Measurements from ENCODE around the gene NPAS2. TPM values are rescaled to one million over a fixed set of nuclear protein-coding genes. Genes with fewer than 3 reads are reported as not detected.
A peak's percentile ranks its signal among the peaks of the same experiment; 100 is the strongest.

The NPAS2 gene
- polyA plus RNA-seq, 1 of the 3 experiments (the other 2 are of a cell fraction) = 58.5 TPM

DNA sequence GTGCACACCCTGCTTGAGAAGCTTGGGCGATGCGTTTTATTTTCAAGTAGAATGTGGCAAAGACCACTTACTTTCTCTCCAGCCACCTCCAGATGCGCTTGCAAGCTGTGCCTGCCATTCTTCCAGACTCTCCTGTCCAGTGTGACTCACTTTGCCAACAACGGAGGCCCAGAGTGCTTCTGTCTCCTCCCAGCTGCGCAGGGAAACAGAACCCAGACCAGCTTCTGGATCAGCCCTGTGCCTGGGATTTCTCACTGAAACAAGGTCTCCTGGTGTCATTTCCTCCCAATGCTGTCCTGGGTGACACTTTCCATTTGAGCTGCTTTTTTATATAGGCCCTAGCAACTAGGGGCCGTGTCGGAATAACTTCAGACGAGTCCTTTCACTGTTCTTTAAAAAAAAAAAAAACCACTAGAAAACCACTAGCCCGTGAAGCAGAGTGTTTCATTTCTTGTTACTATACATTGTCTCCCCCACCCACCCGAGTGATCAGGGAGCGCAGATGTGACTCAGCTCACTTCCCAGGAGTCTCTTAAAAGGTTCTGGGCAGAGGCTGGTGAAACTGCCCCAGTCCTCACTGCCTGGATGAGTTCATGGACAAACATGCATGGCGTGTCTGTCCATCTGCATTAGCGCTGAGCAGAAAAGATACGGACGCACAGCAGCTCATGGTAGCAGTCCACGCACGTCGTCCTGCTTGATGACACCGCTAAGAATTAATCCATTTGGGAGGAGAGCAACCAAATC lies 156.9 kb downstream of the NPAS2 start:
- H3K4me3 ChIP-seq (ENCODE audit: low read depth in 2 of 2, low read length in 1 of 2) = peak overlapping the region in 1 of 2 experiments; percentile 11; a peak in 1 of 4 replicates
- peaks cover 19 to 52% of the 10 kb centered on the region in 2 experiments for H3K36me3 ChIP-seq (replicated peaks in 1 of 2; ENCODE audit: control insufficient read depth in 1 of 2, insufficient read depth in 2 of 2, low read length in 1 of 2)
- H3K4me1 ChIP-seq (ENCODE audit: control insufficient read depth in 1 of 2, insufficient read depth in 2 of 2, low read depth in 1 of 2, low read length in 1 of 2) = peaks cover 0 to 12% of the 10 kb centered on the region in 2 experiments; a peak in 1 of 4 replicates
- H3K4me2 ChIP-seq = peak overlapping the region; percentile 72
- H3K27me3 ChIP-seq (ENCODE audit: insufficient read depth) = no peaks in the 10 kb centered on the region
- 38% methylated on average over 19 of the region's 19 CpGs for WGBS (ENCODE audit: low lambda C conversion rate)
- no peaks in the 10 kb centered on the region for H3K9me3 ChIP-seq
- peaks cover 11% of the 10 kb centered on the region for H3F3A ChIP-seq (replicated peaks; ENCODE audit: insufficient read depth)
- H4K20me1 ChIP-seq (ENCODE audit: insufficient read depth) = no peaks in the 10 kb centered on the region
- POLR2A ChIA-PET = interaction anchor here (1.1 kb wide), 1 partner anchor 25 kb away, joined by 3 read pairs; the partner anchor contains the start of gene RPL31
- H3K9me2 ChIP-seq = no peaks in the 10 kb centered on the region
- no peaks in the 10 kb centered on the region for H3K79me2 ChIP-seq (ENCODE audit: insufficient read depth)
- H3K9ac ChIP-seq = peak overlapping the region; percentile 40; the same call in 1 of the 2 replicates
- CTCF ChIA-PET = interaction anchor here (0.7 to 1.3 kb wide), 4 partner anchors 8 to 366 kb away, joined by 3 to 4 read pairs (median 4); no protein-coding TSS in a partner anchor
- TF ChIP-seq FOSL2 (IDR thresholded peaks at IDR 0.05; ENCODE audit: borderline replicate concordance, low read depth) = peak; percentile 64; the same call in 1 of the 2 replicates
- no peak for TF ChIP-seq EP300 (IDR thresholded peaks at IDR 0.05; ENCODE audit: borderline replicate concordance in 1 of 2, low read depth in 1 of 2, low read length in 1 of 2)
- peak; percentile 35 for TF ChIP-seq JUND (IDR thresholded peaks at IDR 0.05)
- TF ChIP-seq YY1 (IDR thresholded peaks at IDR 0.05; ENCODE audit: low read depth) = no peak
- no peak for TF ChIP-seq SMC3 (IDR thresholded peaks at IDR 0.05; ENCODE audit: low read depth, low read length)
- no peak for TF ChIP-seq RCOR1 (IDR thresholded peaks at IDR 0.05; ENCODE audit: low read length)
- TF ChIP-seq, protein P1, sequence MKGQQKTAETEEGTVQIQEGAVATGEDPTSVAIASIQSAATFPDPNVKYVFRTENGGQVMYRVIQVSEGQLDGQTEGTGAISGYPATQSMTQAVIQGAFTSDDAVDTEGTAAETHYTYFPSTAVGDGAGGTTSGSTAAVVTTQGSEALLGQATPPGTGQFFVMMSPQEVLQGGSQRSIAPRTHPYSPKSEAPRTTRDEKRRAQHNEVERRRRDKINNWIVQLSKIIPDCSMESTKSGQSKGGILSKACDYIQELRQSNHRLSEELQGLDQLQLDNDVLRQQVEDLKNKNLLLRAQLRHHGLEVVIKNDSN (IDR thresholded peaks at IDR 0.05; ENCODE audit: borderline replicate concordance, low read depth) = no peak
- TF ChIP-seq, protein P2, sequence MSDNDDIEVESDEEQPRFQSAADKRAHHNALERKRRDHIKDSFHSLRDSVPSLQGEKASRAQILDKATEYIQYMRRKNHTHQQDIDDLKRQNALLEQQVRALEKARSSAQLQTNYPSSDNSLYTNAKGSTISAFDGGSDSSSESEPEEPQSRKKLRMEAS (IDR thresholded peaks at IDR 0.05; ENCODE audit: low read depth) = no peak
- TF ChIP-seq, protein P3, sequence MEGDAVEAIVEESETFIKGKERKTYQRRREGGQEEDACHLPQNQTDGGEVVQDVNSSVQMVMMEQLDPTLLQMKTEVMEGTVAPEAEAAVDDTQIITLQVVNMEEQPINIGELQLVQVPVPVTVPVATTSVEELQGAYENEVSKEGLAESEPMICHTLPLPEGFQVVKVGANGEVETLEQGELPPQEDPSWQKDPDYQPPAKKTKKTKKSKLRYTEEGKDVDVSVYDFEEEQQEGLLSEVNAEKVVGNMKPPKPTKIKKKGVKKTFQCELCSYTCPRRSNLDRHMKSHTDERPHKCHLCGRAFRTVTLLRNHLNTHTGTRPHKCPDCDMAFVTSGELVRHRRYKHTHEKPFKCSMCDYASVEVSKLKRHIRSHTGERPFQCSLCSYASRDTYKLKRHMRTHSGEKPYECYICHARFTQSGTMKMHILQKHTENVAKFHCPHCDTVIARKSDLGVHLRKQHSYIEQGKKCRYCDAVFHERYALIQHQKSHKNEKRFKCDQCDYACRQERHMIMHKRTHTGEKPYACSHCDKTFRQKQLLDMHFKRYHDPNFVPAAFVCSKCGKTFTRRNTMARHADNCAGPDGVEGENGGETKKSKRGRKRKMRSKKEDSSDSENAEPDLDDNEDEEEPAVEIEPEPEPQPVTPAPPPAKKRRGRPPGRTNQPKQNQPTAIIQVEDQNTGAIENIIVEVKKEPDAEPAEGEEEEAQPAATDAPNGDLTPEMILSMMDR (IDR thresholded peaks at IDR 0.05) = no peak
- TF ChIP-seq TCF12 (IDR thresholded peaks at IDR 0.05) = peak; percentile 92
- TF ChIP-seq, protein P4, sequence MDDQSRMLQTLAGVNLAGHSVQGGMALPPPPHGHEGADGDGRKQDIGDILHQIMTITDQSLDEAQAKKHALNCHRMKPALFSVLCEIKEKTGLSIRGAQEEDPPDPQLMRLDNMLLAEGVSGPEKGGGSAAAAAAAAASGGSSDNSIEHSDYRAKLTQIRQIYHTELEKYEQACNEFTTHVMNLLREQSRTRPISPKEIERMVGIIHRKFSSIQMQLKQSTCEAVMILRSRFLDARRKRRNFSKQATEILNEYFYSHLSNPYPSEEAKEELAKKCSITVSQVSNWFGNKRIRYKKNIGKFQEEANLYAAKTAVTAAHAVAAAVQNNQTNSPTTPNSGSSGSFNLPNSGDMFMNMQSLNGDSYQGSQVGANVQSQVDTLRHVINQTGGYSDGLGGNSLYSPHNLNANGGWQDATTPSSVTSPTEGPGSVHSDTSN (IDR thresholded peaks at IDR 0.05) = peak; percentile 76
- TF ChIP-seq SIN3A (IDR thresholded peaks at IDR 0.05; ENCODE audit: borderline replicate concordance, low read depth, low read length) = no peak
- peak; percentile 44; the same call in 1 of the 2 replicates for TF ChIP-seq POLR2AphosphoS5 (IDR thresholded peaks at IDR 0.05; ENCODE audit: low read depth, low read length)
- TF ChIP-seq GABPA (IDR thresholded peaks at IDR 0.05; ENCODE audit: low read depth) = no peak
- peak; percentile 35; the same call in 1 of the 2 replicates for TF ChIP-seq NRF1 (IDR thresholded peaks at IDR 0.05; ENCODE audit: low read depth, low read length)
- DNase-seq = no peak
- peak overlapping the region; percentile 32 to 86 for H3K27ac ChIP-seq (ENCODE audit: low read depth in 2 of 2, low read length in 1 of 2)
- H2AFZ ChIP-seq (ENCODE audit: low read depth) = no peak overlapping the region

Measured in SK-N-SH (cell line).